ENCODE measurements around the gene GPR39. TPM values are rescaled to one million over a fixed set of nuclear protein-coding genes. Genes with fewer than 3 reads are reported as not detected.
"Not testable (repeated sequence)": the region's sequence is repeated elsewhere in the genome, so short reads cannot be mapped to it uniquely, and the experiment has no call there.

GPR39 gene
- total RNA-seq, 1 donor from 2014 or later = not detected

- intact Hi-C loops (cut with micrococcal nuclease) = no loop called here
Measured at GRCh38 chr2:132489150-132489549, 72.5 kb downstream of the GPR39 start.

GRCh38 chr2:132495881-132496280 is 79.3 kb downstream of the GPR39 start:
- intact Hi-C loops (cut with micrococcal nuclease) = no loop called here

- intact Hi-C loops (cut with micrococcal nuclease) = no loop called here
Measured at GRCh38 chr2:132496555-132496954, 80.0 kb downstream of the GPR39 start.

- intact Hi-C loops (cut with micrococcal nuclease) = no loop called here
Measured at GRCh38 chr2:132497591-132497990, 81.0 kb downstream of the GPR39 start.

GRCh38 chr2:132503701-132504100 is 87.1 kb downstream of the GPR39 start:
- intact Hi-C loops (cut with micrococcal nuclease) = no loop called here

- intact Hi-C loops (cut with micrococcal nuclease) = no loop called here
Measured at GRCh38 chr2:132515010-132515409, 98.4 kb downstream of the GPR39 start.

- intact Hi-C loops (cut with micrococcal nuclease) = no loop called here
Measured at GRCh38 chr2:132517386-132517785, 100.8 kb downstream of the GPR39 start.

- intact Hi-C loops (cut with micrococcal nuclease) = no loop called here
Measured at GRCh38 chr2:132518302-132518701, 101.7 kb downstream of the GPR39 start.

GRCh38 chr2:132519566-132519965 is 103.0 kb downstream of the GPR39 start:
- intact Hi-C loops (cut with micrococcal nuclease) = no loop called here

- intact Hi-C loops (cut with micrococcal nuclease) = no loop called here
Measured at GRCh38 chr2:132521341-132521740, 104.7 kb downstream of the GPR39 start.

GRCh38 chr2:132522901-132523300 is 106.3 kb downstream of the GPR39 start:
- intact Hi-C loops (cut with micrococcal nuclease) = no loop called here

GRCh38 chr2:132537061-132537460 is 120.5 kb downstream of the GPR39 start:
- intact Hi-C loops (cut with micrococcal nuclease) = not testable (repeated sequence)

- intact Hi-C loops (cut with micrococcal nuclease) = no loop called here
Measured at GRCh38 chr2:132538331-132538855, 121.8 kb downstream of the GPR39 start.

- intact Hi-C loops (cut with micrococcal nuclease) = loop anchor here (5.0 kb wide), 1 partner anchor 242 kb away; no protein-coding TSS in a partner anchor
Measured at GRCh38 chr2:132540166-132540565, 123.6 kb downstream of the GPR39 start.

- intact Hi-C loops (cut with micrococcal nuclease) = loop anchor here (5.0 kb wide), 1 partner anchor 239 kb away; no protein-coding TSS in a partner anchor
Measured at GRCh38 chr2:132542953-132543569, 126.5 kb downstream of the GPR39 start.

GRCh38 chr2:132544006-132544630 is 127.5 kb downstream of the GPR39 start:
- intact Hi-C loops (cut with micrococcal nuclease) = loop anchor here (5.0 kb wide), 1 partner anchor 238 kb away; no protein-coding TSS in a partner anchor

- intact Hi-C loops (cut with micrococcal nuclease) = loop anchor here (1.0 to 5.0 kb wide), 3 partner anchors 280 to 1297 kb away; no protein-coding TSS in a partner anchor
Measured at GRCh38 chr2:132547090-132547687, 130.6 kb downstream of the GPR39 start.

GRCh38 chr2:132549935-132550670 is 133.5 kb downstream of the GPR39 start:
- intact Hi-C loops (cut with micrococcal nuclease) = loop anchor here (5.0 kb wide), 1 partner anchor 283 kb away; no protein-coding TSS in a partner anchor

GRCh38 chr2:132550946-132551345 is 134.3 kb downstream of the GPR39 start:
- intact Hi-C loops (cut with micrococcal nuclease) = no loop called here

GRCh38 chr2:132557694-132558093 is 141.1 kb downstream of the GPR39 start:
- intact Hi-C loops (cut with micrococcal nuclease) = no loop called here

- intact Hi-C loops (cut with micrococcal nuclease) = no loop called here
Measured at GRCh38 chr2:132559326-132559725, 142.7 kb downstream of the GPR39 start.

Measured in T-helper 1 cell treated with Interleukin-12 subunit alpha and Interleukin-12 subunit beta and Interleukin-4 antibody, amounts not matched to agents 30 ng/mL and 1 ng/mL, for 36 hours (primary cell).